ENCODE measurements around the gene PTPRC. TPM values are rescaled to one million over a fixed set of nuclear protein-coding genes. Genes with fewer than 3 reads are reported as not detected.

PTPRC gene
- polyA plus RNA-seq, 2 of the 4 experiments (the other 2 are of a cell fraction) = not detected

GRCh38 chr1:198679535-198680173 lies 40.8 kb downstream of the PTPRC start (continued):
- TF ChIP-seq HMGXB4 (CRISPR knock-in tag; IDR thresholded peaks at IDR 0.05; ENCODE audit: borderline replicate concordance) (no peak), FOSL2 (IDR thresholded peaks at IDR 0.05) (no peak), FOSL2 (CRISPR knock-in tag; IDR thresholded peaks at IDR 0.05) (no peak), EHF (CRISPR knock-in tag; IDR thresholded peaks at IDR 0.05) (no peak), CEBPB (IDR thresholded peaks at IDR 0.05) (no peak), EP300 (IDR thresholded peaks at IDR 0.05) (no peak), RARB (CRISPR knock-in tag; IDR thresholded peaks at IDR 0.05) (no peak), CHD4 (IDR thresholded peaks at IDR 0.05; ENCODE audit: borderline replicate concordance) (no peak), ATOH8 (CRISPR knock-in tag; IDR thresholded peaks at IDR 0.05; ENCODE audit: low read depth) (no peak)

- Histone ChIP-seq H3K4me2 (no peak overlapping the region), H3K4me1 (no peaks in the 10 kb centered on the region), H3K4me3 (no peak overlapping the region), H3K9me3 (no peaks in the 10 kb centered on the region), H3K27ac (no peak overlapping the region)
- TF ChIP-seq KDM5A (IDR thresholded peaks at IDR 0.05) (no peak), USF2 (IDR thresholded peaks at IDR 0.05) (no peak), REST (IDR thresholded peaks at IDR 0.05) (no peak), HMGXB4 (CRISPR knock-in tag; IDR thresholded peaks at IDR 0.05; ENCODE audit: borderline replicate concordance) (no peak), RFX5 (IDR thresholded peaks at IDR 0.05) (no peak), KDM1A (IDR thresholded peaks at IDR 0.05; ENCODE audit: low read depth) (no peak)
- WGBS (ENCODE audit: missing lambda C conversion rate) = 92% methylated on average over 15 of the region's 15 CpGs
- DNase-seq (ENCODE audit: low read depth in 1 of 2, low spot score in 1 of 2) (no peak), FAIRE-seq (no peak), ATAC-seq (no peak)
- CTCF ChIA-PET = interaction anchor here (0.6 kb wide), 1 partner anchor 468 kb away, joined by 3 read pairs; no protein-coding TSS in a partner anchor
- POLR2A ChIA-PET = no interaction called here
Measured at GRCh38 chr1:198680174-198680875, 41.5 kb downstream of the PTPRC start.
